HepG2 (cell line): Measurements from ENCODE around the gene NSD1. TPM values are rescaled to one million over a fixed set of nuclear protein-coding genes. Genes with fewer than 3 reads are reported as not detected.

Source experiments
- ATAC-seq: fragments of 200-7000 bp; cut with Tn5 transposase; 3 replicates; pipeline ENCODE4 v1.9.1; 2020; ENCODE audit warnings: mild to moderate bottlenecking, moderate library complexity
- BruUV-seq: library from RNA; stranded (reverse); fragments of 400-500 nt; replicated peaks from 2 replicates; lab custom pipeline; 2021; lab: Mats Ljungman, UMichigan
- CTCF ChIA-PET: fragments of 300-600 bp; formaldehyde crosslinking; extraction: SDS; loops from one replicate; lab custom pipeline; 2021; ENCODE audit warnings: low total read pairs, inconsistent platforms, low intra/inter-chr PET ratio; lab: Yijun Ruan, JAX
- POLR2A ChIA-PET: fragments of 350-600 bp; sonication (Branson Sonifier 250); formaldehyde crosslinking; loops from one replicate; lab custom pipeline; 2020; ENCODE audit warnings: antibody characterized with exemption, inconsistent platforms; lab: Yijun Ruan, JAX
- DNase-seq: peaks from one replicate; pipeline ENCODE4 v3.0.0-alpha.2; 2015; ENCODE audit warnings: low spot score
- FAIRE-seq: peaks from 3 replicates; lab custom pipeline; 2011; peaks lifted over from hg19 to GRCh38; lab: Jason Lieb, UNC
- H2AFZ ChIP-seq: one replicate; pipeline ENCODE4 v1.6.1; 2011; ENCODE audit warnings: low read length, inconsistent platforms
- H3K27ac ChIP-seq: fragments of 300-600 bp; 3 replicates; pipeline ENCODE4 v1.8.0; 2011; ENCODE audit warnings: mixed run types, mild to moderate bottlenecking, mixed read lengths, low read length, inconsistent platforms; ENCODE audit not compliant: insufficient read depth; ENCODE audit errors: extremely low read length
- H3K27me3 ChIP-seq, 2 experiments: fragments of 200-600 bp in 1 of 2; 2 replicates in 1 of 2; 3 replicates in 1 of 2; pipeline versions ENCODE4 v1.6.0 to v1.8.0; 2011; ENCODE audit warnings: low read length in 2 of 2, mild to moderate bottlenecking in 2 of 2, moderate library complexity in 2 of 2, inconsistent platforms in 1 of 2; ENCODE audit not compliant: insufficient read depth in 2 of 2, control insufficient read depth in 1 of 2
- H3K36me3 ChIP-seq, 2 experiments: fragments of 200-600 bp in 1 of 2; replicated peaks in 1 of 2; 2 replicates in 1 of 2; 3 replicates in 1 of 2; pipeline versions ENCODE4 v1.5.1 to v1.8.0; 2011; ENCODE audit warnings: low read length in 2 of 2, inconsistent platforms in 1 of 2; ENCODE audit not compliant: insufficient read depth in 2 of 2, control insufficient read depth in 1 of 2
- H3K4me1 ChIP-seq: 2 replicates; pipeline ENCODE4 v1.5.1; 2012; ENCODE audit warnings: low read length, inconsistent platforms; ENCODE audit not compliant: insufficient read depth
- H3K4me2 ChIP-seq: 2 replicates; pipeline ENCODE4 v1.6.0; 2011; ENCODE audit warnings: low read depth, low read length, inconsistent platforms
- H3K4me3 ChIP-seq, 3 experiments: fragments of 200-600 bp in 1 of 3; sonication (generic), shearing (Covaris generic) in 1 of 3; replicated peaks in 1 of 3; 2 replicates each; pipeline ENCODE4 v1.5.1; 2011 to 2016; ENCODE audit warnings: low read length in 3 of 3, inconsistent platforms in 2 of 3, low read depth in 2 of 3, mild to moderate bottlenecking in 2 of 3, control low read depth in 1 of 3, mixed read lengths in 1 of 3; ENCODE audit not compliant: insufficient read depth in 1 of 3
- H3K79me2 ChIP-seq: one replicate; pipeline ENCODE4 v1.6.1; 2011; ENCODE audit warnings: low read length, inconsistent platforms; ENCODE audit not compliant: insufficient read depth
- H3K9ac ChIP-seq: 2 replicates; pipeline ENCODE4 v1.6.0; 2011; ENCODE audit warnings: mild to moderate bottlenecking, low read depth, low read length, inconsistent platforms; ENCODE audit not compliant: insufficient read depth
- H3K9me3 ChIP-seq: 2 replicates; pipeline ENCODE4 v1.5.1; 2012; ENCODE audit warnings: mild to moderate bottlenecking, low read length
- H4K20me1 ChIP-seq: 2 replicates; pipeline ENCODE4 v1.6.0; 2011; ENCODE audit warnings: inconsistent platforms, mild to moderate bottlenecking, low read length, moderate library complexity; ENCODE audit not compliant: insufficient read depth
- AGO1 ChIP-seq: fragments of 200-400 bp; formaldehyde crosslinking; IDR thresholded peaks from 2 replicates; pipeline ENCODE4 v1.6.1; 2017; ENCODE audit warnings: mild to moderate bottlenecking, low read depth, low read length, moderate library complexity; ENCODE audit not compliant: poor library complexity, severe bottlenecking
- AGO2 ChIP-seq: fragments of 200-400 bp; formaldehyde crosslinking; optimal IDR thresholded peaks from 2 replicates; pipeline ENCODE3; 2017; ENCODE audit warnings: mild to moderate bottlenecking, low read depth, low read length, moderate library complexity
- CHCHD3 ChIP-seq: sonication (generic); formaldehyde crosslinking; IDR thresholded peaks from 2 replicates; pipeline ENCODE4 v1.8.0; 2022; ENCODE audit warnings: mild to moderate bottlenecking, missing genetic modification reagents, moderate library complexity
- KDM2A ChIP-seq: sonication (generic); formaldehyde crosslinking; IDR thresholded peaks from 2 replicates; pipeline ENCODE4 v1.4.0; 2020; ENCODE audit warnings: low read depth, missing genetic modification reagents, borderline replicate concordance
- PCBP2 ChIP-seq: fragments of 200-400 bp; formaldehyde crosslinking; optimal IDR thresholded peaks from 2 replicates; pipeline ENCODE3; 2018; ENCODE audit warnings: low read length, low read depth; ENCODE audit not compliant: poor library complexity, severe bottlenecking
- POLR2AphosphoS2 ChIP-seq: IDR thresholded peaks from 2 replicates; pipeline ENCODE4 v1.6.1; 2011; ENCODE audit warnings: low read depth, low read length, improper control_type of control experiment
- SSRP1 ChIP-seq: IDR thresholded peaks from 2 replicates; pipeline ENCODE4 v1.6.1; 2016; ENCODE audit warnings: control low read depth
- XRCC5 ChIP-seq: fragments of 200-400 bp; formaldehyde crosslinking; optimal IDR thresholded peaks from 2 replicates; pipeline ENCODE3; 2017; ENCODE audit warnings: mild to moderate bottlenecking, low read length
- ZC3H13 ChIP-seq: sonication (generic); formaldehyde crosslinking; IDR thresholded peaks from 2 replicates; pipeline ENCODE4 v1.8.1; 2023; ENCODE audit warnings: mild to moderate bottlenecking, missing genetic modification reagents, moderate library complexity
- ZC3H4 ChIP-seq: sonication (generic); formaldehyde crosslinking; IDR thresholded peaks from 2 replicates; pipeline ENCODE4 v1.4.0; 2020; ENCODE audit warnings: missing genetic modification reagents, borderline replicate concordance
- ZNF775 ChIP-seq: sonication (generic); formaldehyde crosslinking; IDR thresholded peaks from 2 replicates; pipeline ENCODE4 v1.4.0; 2020; ENCODE audit warnings: missing genetic modification reagents, mild to moderate bottlenecking, moderate library complexity, borderline replicate concordance
- WGBS: methylation state at CpG from one replicate; pipeline ENCODE4 v1.1.6; 2017; ENCODE audit warnings: low lambda C conversion rate; 5-methylcytosine and 5-hydroxymethylcytosine counted together
- in situ Hi-C: cut with HindIII; loops from 2 replicates; pipeline ENCODE4 v1.10.0; 2017; ENCODE audit warnings: low pct_unique_long_range_greater_than_20kb; ENCODE audit not compliant: extremely low pct_ligation_motif_present
- intact Hi-C: fragments of 100-400 bp; cut with micrococcal nuclease; formaldehyde crosslinking; loops from one replicate; pipeline ENCODE4 v1.10.0; 2022; ENCODE audit not compliant: unreplicated experiment
- polyA plus RNA-seq, 8 experiments: library from polyadenylated mRNA; depleted of rRNA in 3 of 8; stranded (reverse) in 7 of 8; unstranded in 1 of 8; fragments of >200 nt; fragmentation: Illumina TruSeq in 4 of 8; extraction: Trizol in 4 of 8; gene quantifications; 2 replicates each; pipeline versions ENCODE4 v1.2.1 to v1.2.3, GENCODE V29; 2011 to 2016; ENCODE audit warnings: low read depth in 4 of 8, missing spikeins in 1 of 8, mixed read lengths in 1 of 8; ENCODE audit not compliant: insufficient read depth in 1 of 8
- total RNA-seq, 5 experiments: library from RNA; depleted of rRNA; stranded (reverse); fragments of >200 nt; fragmentation: Illumina TruSeq; extraction: Trizol; gene quantifications; 2 replicates each; pipeline ENCODE4 v1.2.3, GENCODE V29; 2016; ENCODE audit warnings: low read depth in 1 of 5
- TF ChIP-seq, protein P1 (sequence below): sonication (generic); formaldehyde crosslinking; IDR thresholded peaks from 2 replicates; pipeline ENCODE4 v1.4.0; 2020; ENCODE audit warnings: low read depth, missing genetic modification reagents
- TF ChIP-seq, protein P2 (sequence below): sonication (generic); formaldehyde crosslinking; IDR thresholded peaks from 2 replicates; pipeline ENCODE4 v1.4.0; 2020; ENCODE audit warnings: missing genetic modification reagents, borderline replicate concordance

Gene NSD1
- total and polyA plus RNA-seq, 2 of the 13 experiments (the other 11 are each of a cell fraction or from before 2014, with no cell fraction given), result 0.01 to 0.09 TPM

DNA sequence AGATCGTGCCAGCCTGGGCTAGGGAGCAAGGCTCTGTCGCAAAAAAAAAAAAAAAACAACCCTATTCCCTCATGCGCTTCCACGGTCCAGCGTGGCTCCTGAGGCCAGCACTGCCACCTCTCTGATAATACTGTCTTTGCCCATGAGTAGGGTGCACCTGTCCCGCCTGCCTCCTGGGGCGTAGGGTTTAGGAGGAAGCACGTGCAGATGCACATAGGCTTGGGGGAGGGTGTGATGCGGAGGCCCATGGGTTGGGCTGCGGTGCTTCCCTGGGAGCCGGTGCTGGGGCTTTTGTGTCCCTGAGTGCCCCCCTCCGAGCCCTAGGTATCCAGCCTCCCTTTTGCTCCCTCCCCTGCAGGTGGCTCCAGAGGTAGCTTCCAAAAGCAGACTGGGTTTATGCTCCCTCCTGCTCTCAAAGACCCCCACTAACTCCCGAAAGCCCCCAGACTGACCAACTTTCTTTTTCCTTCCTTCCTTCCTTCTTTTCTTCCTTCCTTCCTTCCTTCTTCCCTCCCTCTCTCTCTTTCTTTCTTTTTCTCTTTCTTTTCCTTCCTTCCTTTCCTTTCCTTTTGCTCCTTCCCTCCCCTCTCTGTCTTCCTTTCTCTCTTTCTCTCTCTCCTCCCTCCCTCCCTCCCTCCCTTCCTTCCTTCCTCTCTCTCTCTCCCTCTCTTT, 34.0 kb upstream of the NSD1 start:
- Histone ChIP-seq H3K9ac (no peak overlapping the region), H3K36me3 (peaks cover 8 to 17% of the 10 kb centered on the region in 2 experiments; a peak in 3 of 5 replicates), H3K79me2 (no peaks in the 10 kb centered on the region), H3K4me3 (no peak overlapping the region), H3K27me3 (no peaks in the 10 kb centered on the region), H2AFZ (no peak overlapping the region), H3K27ac (no peak overlapping the region), H4K20me1 (peaks cover 5% of the 10 kb centered on the region; the same call in 1 of the 2 replicates), H3K9me3 (no peaks in the 10 kb centered on the region), H3K4me1 (peaks cover 95% of the 10 kb centered on the region), H3K4me2 (no peak overlapping the region)
- DNase-seq, result no peak
- ATAC-seq, result peak; percentile 0; the same call in 1 of the 3 replicates
- BruUV-seq, result no TSS peak
- CTCF ChIA-PET, result no interaction called here
- POLR2A ChIA-PET, result interaction anchor here (1.1 to 6.0 kb wide), 3 partner anchors 10 to 27 kb away, joined by 5 to 231 read pairs (median 21); partner anchors contain the start of gene FGFR4
- in situ Hi-C loops, result loop anchor here (25.0 kb wide), 1 partner anchor 363 kb away; the partner anchor contains the start of gene DBN1
- intact Hi-C loops, result no loop called here
- 83% methylated on average over 10 of the region's 13 CpGs for WGBS
- FAIRE-seq, result no peak
- TF ChIP-seq XRCC5, result peak; percentile 40
- TF ChIP-seq CHCHD3, result no peak
- 0 out of 2 replicates have a peak, but pooled peaks have one; percentile 38 for TF ChIP-seq SSRP1
- peak; percentile 43; the same call in 1 of the 2 replicates for TF ChIP-seq KDM2A (CRISPR knock-in tag)
- TF ChIP-seq ZNF775 (CRISPR knock-in tag), result no peak
- TF ChIP-seq AGO1, result peak; percentile 39
- TF ChIP-seq, protein P1, sequence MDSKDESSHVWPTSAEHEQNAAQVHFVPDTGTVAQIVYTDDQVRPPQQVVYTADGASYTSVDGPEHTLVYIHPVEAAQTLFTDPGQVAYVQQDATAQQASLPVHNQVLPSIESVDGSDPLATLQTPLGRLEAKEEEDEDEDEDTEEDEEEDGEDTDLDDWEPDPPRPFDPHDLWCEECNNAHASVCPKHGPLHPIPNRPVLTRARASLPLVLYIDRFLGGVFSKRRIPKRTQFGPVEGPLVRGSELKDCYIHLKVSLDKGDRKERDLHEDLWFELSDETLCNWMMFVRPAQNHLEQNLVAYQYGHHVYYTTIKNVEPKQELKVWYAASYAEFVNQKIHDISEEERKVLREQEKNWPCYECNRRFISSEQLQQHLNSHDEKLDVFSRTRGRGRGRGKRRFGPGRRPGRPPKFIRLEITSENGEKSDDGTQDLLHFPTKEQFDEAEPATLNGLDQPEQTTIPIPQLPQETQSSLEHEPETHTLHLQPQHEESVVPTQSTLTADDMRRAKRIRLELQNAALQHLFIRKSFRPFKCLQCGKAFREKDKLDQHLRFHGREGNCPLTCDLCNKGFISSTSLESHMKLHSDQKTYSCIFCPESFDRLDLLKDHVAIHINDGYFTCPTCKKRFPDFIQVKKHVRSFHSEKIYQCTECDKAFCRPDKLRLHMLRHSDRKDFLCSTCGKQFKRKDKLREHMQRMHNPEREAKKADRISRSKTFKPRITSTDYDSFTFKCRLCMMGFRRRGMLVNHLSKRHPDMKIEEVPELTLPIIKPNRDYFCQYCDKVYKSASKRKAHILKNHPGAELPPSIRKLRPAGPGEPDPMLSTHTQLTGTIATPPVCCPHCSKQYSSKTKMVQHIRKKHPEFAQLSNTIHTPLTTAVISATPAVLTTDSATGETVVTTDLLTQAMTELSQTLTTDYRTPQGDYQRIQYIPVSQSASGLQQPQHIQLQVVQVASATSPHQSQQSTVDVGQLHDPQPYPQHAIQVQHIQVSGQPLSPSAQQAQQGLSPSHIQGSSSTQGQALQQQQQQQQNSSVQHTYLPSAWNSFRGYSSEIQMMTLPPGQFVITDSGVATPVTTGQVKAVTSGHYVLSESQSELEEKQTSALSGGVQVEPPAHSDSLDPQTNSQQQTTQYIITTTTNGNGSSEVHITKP (CRISPR knock-in tag), result no peak
- TF ChIP-seq ZC3H13 (CRISPR knock-in tag), result 0 out of 2 replicates have a peak, but pooled peaks have one; percentile 82
- TF ChIP-seq, protein P2, sequence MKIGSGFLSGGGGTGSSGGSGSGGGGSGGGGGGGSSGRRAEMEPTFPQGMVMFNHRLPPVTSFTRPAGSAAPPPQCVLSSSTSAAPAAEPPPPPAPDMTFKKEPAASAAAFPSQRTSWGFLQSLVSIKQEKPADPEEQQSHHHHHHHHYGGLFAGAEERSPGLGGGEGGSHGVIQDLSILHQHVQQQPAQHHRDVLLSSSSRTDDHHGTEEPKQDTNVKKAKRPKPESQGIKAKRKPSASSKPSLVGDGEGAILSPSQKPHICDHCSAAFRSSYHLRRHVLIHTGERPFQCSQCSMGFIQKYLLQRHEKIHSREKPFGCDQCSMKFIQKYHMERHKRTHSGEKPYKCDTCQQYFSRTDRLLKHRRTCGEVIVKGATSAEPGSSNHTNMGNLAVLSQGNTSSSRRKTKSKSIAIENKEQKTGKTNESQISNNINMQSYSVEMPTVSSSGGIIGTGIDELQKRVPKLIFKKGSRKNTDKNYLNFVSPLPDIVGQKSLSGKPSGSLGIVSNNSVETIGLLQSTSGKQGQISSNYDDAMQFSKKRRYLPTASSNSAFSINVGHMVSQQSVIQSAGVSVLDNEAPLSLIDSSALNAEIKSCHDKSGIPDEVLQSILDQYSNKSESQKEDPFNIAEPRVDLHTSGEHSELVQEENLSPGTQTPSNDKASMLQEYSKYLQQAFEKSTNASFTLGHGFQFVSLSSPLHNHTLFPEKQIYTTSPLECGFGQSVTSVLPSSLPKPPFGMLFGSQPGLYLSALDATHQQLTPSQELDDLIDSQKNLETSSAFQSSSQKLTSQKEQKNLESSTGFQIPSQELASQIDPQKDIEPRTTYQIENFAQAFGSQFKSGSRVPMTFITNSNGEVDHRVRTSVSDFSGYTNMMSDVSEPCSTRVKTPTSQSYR (CRISPR knock-in tag), result peak; percentile 27; the same call in 1 of the 2 replicates
- TF ChIP-seq POLR2AphosphoS2, result peak; percentile 73; the same call in 1 of the 2 replicates
- peak; percentile 52; the same call in 1 of the 2 replicates for TF ChIP-seq ZC3H4 (CRISPR knock-in tag)
- TF ChIP-seq PCBP2, result peak; percentile 52
- TF ChIP-seq AGO2, result peak; percentile 96
